Endothelial cell of umbilical vein (primary cell): ENCODE measurements around the gene GABPB1.

Source experiments
- EZH2 ChIP-seq: IDR thresholded peaks from 2 replicates; pipeline ENCODE4 v1.6.1; 2012; ENCODE audit warnings: borderline replicate concordance, low read depth, mild to moderate bottlenecking, moderate library complexity, low read length, inconsistent platforms; ENCODE audit not compliant: severe bottlenecking
- FOS ChIP-seq: IDR thresholded peaks from 2 replicates; pipeline ENCODE4 v1.6.1; 2011; ENCODE audit warnings: mild to moderate bottlenecking, low read length, moderate library complexity, borderline replicate concordance; ENCODE audit not compliant: insufficient read depth
- GATA2 ChIP-seq: IDR thresholded peaks from 2 replicates; pipeline ENCODE4 v1.7.0; 2011; ENCODE audit warnings: low read depth, mild to moderate bottlenecking, moderate library complexity, mixed read lengths, low read length; ENCODE audit not compliant: insufficient read length, insufficient read depth
- JUN ChIP-seq: IDR thresholded peaks from 2 replicates; pipeline ENCODE4 v1.6.1; 2011; ENCODE audit warnings: borderline replicate concordance, low read depth; ENCODE audit not compliant: insufficient read length, insufficient read depth
- MYC ChIP-seq: IDR thresholded peaks from one replicate; pipeline ENCODE4 v1.6.1; 2011; ENCODE audit warnings: mild to moderate bottlenecking, low read depth, low read length
- POLR2A ChIP-seq: IDR thresholded peaks from 2 replicates; pipeline ENCODE4 v1.6.1; 2012; ENCODE audit warnings: low read depth, mild to moderate bottlenecking, control low read depth, low read length
- POLR2AphosphoS5 ChIP-seq: IDR thresholded peaks from 2 replicates; pipeline ENCODE4 v1.6.1; 2012; ENCODE audit warnings: low read depth, mild to moderate bottlenecking, control low read depth, low read length, moderate library complexity; ENCODE audit not compliant: insufficient read depth
- TF ChIP-seq, protein P1 (sequence below), 2 donors: IDR thresholded peaks; 1 replicate in 1 of 2; 2 replicates in 1 of 2; pipeline ENCODE4 v1.5.1; 2011; ENCODE audit warnings: low read length in 2 of 2, mild to moderate bottlenecking in 2 of 2, moderate library complexity in 2 of 2, control low read depth in 1 of 2, inconsistent platforms in 1 of 2, low read depth in 1 of 2; ENCODE audit not compliant: insufficient read depth in 1 of 2; ENCODE audit errors: extremely low read depth in 1 of 2
- TF ChIP-seq, protein P2 (sequence below): IDR thresholded peaks from 2 replicates; pipeline ENCODE4 v1.6.1; 2011; ENCODE audit not compliant: insufficient read depth, insufficient read length

DNA sequence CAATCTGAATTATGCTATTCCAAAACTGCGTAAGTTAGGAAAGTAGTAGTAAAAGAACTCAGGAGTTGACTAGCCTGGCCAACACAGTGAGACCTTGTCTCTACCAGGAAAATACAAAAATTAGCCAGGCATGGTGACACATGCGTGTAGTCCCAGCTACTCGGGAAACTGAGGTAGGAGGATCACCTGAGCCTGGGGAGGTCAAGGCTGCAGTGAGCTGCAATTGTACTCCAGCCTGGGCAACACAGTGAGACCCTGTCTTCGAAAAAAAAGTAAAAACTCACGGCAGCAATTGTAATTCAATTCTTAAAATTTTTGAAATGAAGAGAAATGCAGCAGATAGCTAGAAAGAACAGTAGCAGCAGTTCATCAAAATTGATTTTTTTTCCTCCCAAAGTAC is 9.7 kb downstream of the GABPB1 start:
- TF ChIP-seq, protein P1, sequence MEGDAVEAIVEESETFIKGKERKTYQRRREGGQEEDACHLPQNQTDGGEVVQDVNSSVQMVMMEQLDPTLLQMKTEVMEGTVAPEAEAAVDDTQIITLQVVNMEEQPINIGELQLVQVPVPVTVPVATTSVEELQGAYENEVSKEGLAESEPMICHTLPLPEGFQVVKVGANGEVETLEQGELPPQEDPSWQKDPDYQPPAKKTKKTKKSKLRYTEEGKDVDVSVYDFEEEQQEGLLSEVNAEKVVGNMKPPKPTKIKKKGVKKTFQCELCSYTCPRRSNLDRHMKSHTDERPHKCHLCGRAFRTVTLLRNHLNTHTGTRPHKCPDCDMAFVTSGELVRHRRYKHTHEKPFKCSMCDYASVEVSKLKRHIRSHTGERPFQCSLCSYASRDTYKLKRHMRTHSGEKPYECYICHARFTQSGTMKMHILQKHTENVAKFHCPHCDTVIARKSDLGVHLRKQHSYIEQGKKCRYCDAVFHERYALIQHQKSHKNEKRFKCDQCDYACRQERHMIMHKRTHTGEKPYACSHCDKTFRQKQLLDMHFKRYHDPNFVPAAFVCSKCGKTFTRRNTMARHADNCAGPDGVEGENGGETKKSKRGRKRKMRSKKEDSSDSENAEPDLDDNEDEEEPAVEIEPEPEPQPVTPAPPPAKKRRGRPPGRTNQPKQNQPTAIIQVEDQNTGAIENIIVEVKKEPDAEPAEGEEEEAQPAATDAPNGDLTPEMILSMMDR (IDR thresholded peaks at IDR 0.05; ENCODE audit: extremely low read depth in 1 of 2, insufficient read depth in 1 of 2, low read depth in 1 of 2, low read length in 2 of 2): no peak
- TF ChIP-seq POLR2AphosphoS5 (no peak), POLR2A (no peak), EZH2 (no peak), FOS (no peak), MYC (no peak), JUN (no peak), GATA2 (no peak)
- TF ChIP-seq, protein P2, sequence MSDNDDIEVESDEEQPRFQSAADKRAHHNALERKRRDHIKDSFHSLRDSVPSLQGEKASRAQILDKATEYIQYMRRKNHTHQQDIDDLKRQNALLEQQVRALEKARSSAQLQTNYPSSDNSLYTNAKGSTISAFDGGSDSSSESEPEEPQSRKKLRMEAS: no peak
